Measurements from ENCODE around the gene TNS4. TPM values are rescaled to one million over a fixed set of nuclear protein-coding genes. Genes with fewer than 3 reads are reported as not detected.

The TNS4 gene
- total RNA-seq, 1 donor from 2014 or later: not detected

DNA sequence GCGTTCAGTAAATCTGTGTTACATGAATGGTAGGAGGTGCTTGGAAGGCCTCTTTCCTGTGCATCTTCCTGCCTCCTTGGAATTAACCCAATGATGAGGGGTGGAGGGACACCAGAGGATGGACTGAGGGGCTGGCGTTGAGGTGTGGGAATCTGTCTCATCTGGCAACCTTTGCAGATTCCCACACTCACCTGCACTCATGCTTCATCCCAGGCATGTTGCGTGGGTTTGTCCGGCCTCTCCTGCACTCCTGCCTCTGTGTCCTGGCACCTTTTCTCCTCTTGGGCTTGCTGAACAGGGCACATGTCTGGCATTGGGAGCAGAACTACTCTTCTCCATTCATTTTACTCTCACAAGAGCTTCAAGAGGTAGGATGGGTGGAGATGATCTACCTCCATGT lies 61.3 kb downstream of the TNS4 start:
- DNase-seq: no peak
- no peak overlapping the region for H3K4me3 ChIP-seq
- no peaks in the 10 kb centered on the region for H3K9me3 ChIP-seq (replicated peaks)
- no peak for TF ChIP-seq CTCF (IDR thresholded peaks at IDR 0.05; ENCODE audit: borderline replicate concordance)
- H3K36me3 ChIP-seq: no peaks in the 10 kb centered on the region
- intact Hi-C loops (cut with micrococcal nuclease): loop anchor here (5.0 to 10.0 kb wide), 2 partner anchors 95 to 117 kb away; no protein-coding TSS in a partner anchor
- no peak overlapping the region for H3K27ac ChIP-seq (replicated peaks)
- no peaks in the 10 kb centered on the region for H3K27me3 ChIP-seq (ENCODE audit: low read depth)
- peaks cover 37% of the 10 kb centered on the region for H3K4me1 ChIP-seq

DNA sequence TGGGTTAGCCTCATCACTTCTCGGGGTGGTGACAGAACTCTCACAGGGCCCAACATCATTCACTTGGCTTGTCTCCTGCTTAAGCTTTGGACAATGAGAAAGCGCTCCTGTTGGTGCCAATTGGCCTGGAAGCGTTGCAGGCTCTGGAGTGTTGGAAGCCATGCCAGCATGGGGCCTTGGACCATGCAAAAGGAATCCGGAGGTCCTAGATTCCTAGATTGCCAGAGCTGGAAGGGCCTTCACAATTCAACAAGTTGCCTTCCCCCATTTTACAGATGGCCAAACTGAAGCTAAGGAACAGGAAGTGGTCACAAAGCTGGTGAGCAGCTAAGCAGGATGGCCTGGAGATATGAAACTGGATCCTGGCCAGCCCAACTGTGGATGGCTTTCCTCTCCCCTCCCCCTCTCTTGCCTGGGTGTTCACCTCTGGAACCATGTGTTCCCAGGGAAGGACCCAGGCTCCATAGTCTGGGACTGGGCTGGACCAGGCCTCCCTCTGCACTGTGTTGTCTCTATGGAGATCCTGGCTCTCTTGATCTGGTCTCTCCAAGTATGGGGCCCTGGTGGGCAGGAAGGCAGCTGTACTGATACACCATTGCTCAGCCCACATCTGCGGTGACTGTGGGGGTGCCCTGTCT lies 64.2 kb downstream of the TNS4 start:
- Histone ChIP-seq H3K4me1 (peaks cover 40% of the 10 kb centered on the region), H3K27ac (replicated peaks) (no peak overlapping the region)
- DNase-seq: no peak

GRCh38 chr17:40436636-40437035 lies 64.8 kb downstream of the TNS4 start:
- intact Hi-C loops (cut with micrococcal nuclease): no loop called here

More for the DNA sequence above, 64.2 kb downstream of the TNS4 start:
- intact Hi-C loops (cut with micrococcal nuclease): no loop called here
- H3K9me3 ChIP-seq (replicated peaks): no peaks in the 10 kb centered on the region
- TF ChIP-seq CTCF (IDR thresholded peaks at IDR 0.05; ENCODE audit: borderline replicate concordance): no peak
- H3K4me3 ChIP-seq: no peak overlapping the region
- no peaks in the 10 kb centered on the region for H3K36me3 ChIP-seq
- H3K27me3 ChIP-seq (ENCODE audit: low read depth): no peaks in the 10 kb centered on the region

GRCh38 chr17:40433551-40434415 lies 67.6 kb downstream of the TNS4 start:
- Histone ChIP-seq H3K36me3 (no peaks in the 10 kb centered on the region), H3K27me3 (ENCODE audit: low read depth) (no peaks in the 10 kb centered on the region), H3K4me3 (no peak overlapping the region), H3K27ac (replicated peaks) (peak overlapping the region; percentile 51), H3K9me3 (replicated peaks) (no peaks in the 10 kb centered on the region), H3K4me1 (peaks cover 36% of the 10 kb centered on the region)
- intact Hi-C loops (cut with micrococcal nuclease): no loop called here
- no peak for DNase-seq
- TF ChIP-seq CTCF (IDR thresholded peaks at IDR 0.05; ENCODE audit: borderline replicate concordance): peak; percentile 58

More at GRCh38 chr17:40436636-40437035, 64.8 kb downstream of the TNS4 start:
- Histone ChIP-seq H3K4me3 (no peak overlapping the region), H3K9me3 (replicated peaks) (no peaks in the 10 kb centered on the region), H3K36me3 (no peaks in the 10 kb centered on the region), H3K27me3 (ENCODE audit: low read depth) (no peaks in the 10 kb centered on the region), H3K4me1 (peaks cover 36% of the 10 kb centered on the region), H3K27ac (replicated peaks) (no peak overlapping the region)
- no peak for TF ChIP-seq CTCF (IDR thresholded peaks at IDR 0.05; ENCODE audit: borderline replicate concordance)
- no peak for DNase-seq

- H3K9me3 ChIP-seq (replicated peaks): no peaks in the 10 kb centered on the region
- H3K4me3 ChIP-seq: no peak overlapping the region
- no peaks in the 10 kb centered on the region for H3K36me3 ChIP-seq
- peak overlapping the region; percentile 51 for H3K27ac ChIP-seq (replicated peaks)
- no peak for TF ChIP-seq CTCF (IDR thresholded peaks at IDR 0.05; ENCODE audit: borderline replicate concordance)
- peak; percentile 38 for DNase-seq
- no peaks in the 10 kb centered on the region for H3K27me3 ChIP-seq (ENCODE audit: low read depth)
- H3K4me1 ChIP-seq: peaks cover 36% of the 10 kb centered on the region
- intact Hi-C loops (cut with micrococcal nuclease): no loop called here
Measured at GRCh38 chr17:40432864-40433528, 68.4 kb downstream of the TNS4 start.

Data from left ventricle myocardium inferior (tissue), 1 donor.